AG08395 (cell line): ENCODE measurements around the gene FIS1.
"Not testable (repeated sequence)": the region's sequence is repeated elsewhere in the genome, so short reads cannot be mapped to it uniquely, and the experiment has no call there.

Experiments
- DNase-seq: peaks from one replicate; pipeline ENCODE4 v3.0.0; 2012; ENCODE audit warnings: mixed read lengths, low spot score

Gene FIS1

GRCh38 chr7:101258243-101258731 is 13.4 kb upstream of the FIS1 start:
- DNase-seq, result peak; percentile 8

GRCh38 chr7:101255796-101256195 is 10.9 kb upstream of the FIS1 start:
- DNase-seq, result no peak

GRCh38 chr7:101253199-101253598 is 8.3 kb upstream of the FIS1 start:
- not testable (repeated sequence) for DNase-seq

- DNase-seq, result peak; percentile 99
These were observed 7.2 kb upstream of the FIS1 start for GRCh38 chr7:101251871-101252659.

- no peak for DNase-seq
These were observed 5.4 kb upstream of the FIS1 start for GRCh38 chr7:101250324-101250723.

GRCh38 chr7:101248276-101248675 is 3.4 kb upstream of the FIS1 start:
- no peak for DNase-seq

GRCh38 chr7:101245147-101245668 is 327 bp upstream of the FIS1 start:
- no peak for DNase-seq

GRCh38 chr7:101243646-101244374 is 1.1 kb downstream of the FIS1 start:
- DNase-seq, result peak; percentile 33

- no peak for DNase-seq
These were observed 3.2 kb downstream of the FIS1 start for GRCh38 chr7:101241443-101242349.

GRCh38 chr7:101241015-101241363 is 3.9 kb downstream of the FIS1 start:
- DNase-seq, result no peak

GRCh38 chr7:101240226-101241014 is 4.5 kb downstream of the FIS1 start:
- no peak for DNase-seq

- DNase-seq, result no peak
These were observed 5.0 kb downstream of the FIS1 start for GRCh38 chr7:101239951-101240220.

- DNase-seq, result no peak
These were observed 5.5 kb downstream of the FIS1 start for GRCh38 chr7:101239191-101239950.

- no peak for DNase-seq
These were observed 6.4 kb downstream of the FIS1 start for GRCh38 chr7:101238226-101239182.

GRCh38 chr7:101237206-101238067 is 7.4 kb downstream of the FIS1 start, which contains the start of gene CLDN15:
Gene CLDN15 (minus strand): TSS chr7:101237802. CDS start chr7:101237581, 221 bp downstream.
- peak; percentile 17 for DNase-seq

GRCh38 chr7:101236292-101236835 is 8.5 kb downstream of the FIS1 start:
- no peak for DNase-seq

- no peak for DNase-seq
These were observed 9.4 kb downstream of the FIS1 start for GRCh38 chr7:101235522-101235921.

GRCh38 chr7:101235050-101235449 is 9.8 kb downstream of the FIS1 start:
- no peak for DNase-seq
